SKM-1 treated with dmso at 0.1 percent for 144 hours (cell line): ENCODE measurements around the gene TECTA.

Experiments
- DNase-seq: peaks from one replicate; lab custom pipeline; 2025; ENCODE audit not compliant: unreplicated experiment; lab: John Stamatoyannopoulos, UW

Gene TECTA

DNA sequence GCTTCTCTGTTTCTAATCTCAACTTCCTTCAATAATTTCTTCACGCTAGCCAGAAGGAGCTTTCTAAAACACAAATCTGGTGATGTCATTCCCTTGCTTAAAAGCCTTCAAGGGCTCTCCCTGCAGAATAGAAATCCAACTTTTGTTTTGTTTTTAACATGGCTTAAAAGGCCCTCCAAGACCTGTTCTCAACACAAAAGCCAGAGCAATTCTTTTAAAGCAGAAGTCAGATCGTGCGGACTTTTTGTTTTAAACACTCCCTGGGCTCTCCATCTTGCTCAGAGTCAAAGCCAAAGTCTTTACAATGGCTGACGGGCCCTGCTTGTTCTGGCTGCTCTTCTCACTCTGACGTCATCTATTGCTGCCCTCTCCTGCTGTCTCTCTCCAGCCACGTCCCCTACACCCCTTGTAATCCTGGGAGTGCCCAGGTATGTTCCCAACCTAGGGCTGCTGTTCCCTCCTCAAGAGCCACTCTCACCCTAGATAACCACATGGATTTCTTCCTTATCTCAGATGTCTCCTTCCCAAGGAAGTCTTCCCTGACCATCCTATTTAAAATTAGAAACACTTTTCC lies 22.5 kb downstream of the TECTA start:
- no peak for DNase-seq

DNA sequence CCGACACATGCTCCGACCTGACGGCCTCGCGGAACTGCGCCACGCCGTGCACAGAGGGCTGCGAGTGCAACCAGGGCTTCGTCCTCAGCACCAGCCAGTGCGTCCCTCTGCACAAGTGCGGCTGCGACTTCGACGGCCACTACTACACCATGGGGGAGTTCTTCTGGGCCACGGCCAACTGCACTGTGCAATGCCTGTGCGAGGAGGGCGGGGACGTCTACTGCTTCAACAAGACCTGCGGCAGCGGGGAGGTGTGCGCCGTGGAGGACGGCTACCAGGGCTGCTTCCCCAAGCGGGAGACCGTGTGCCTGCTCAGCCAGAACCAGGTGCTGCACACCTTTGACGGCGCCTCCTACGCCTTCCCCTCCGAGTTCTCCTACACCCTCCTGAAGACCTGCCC lies 26.8 kb downstream of the TECTA start:
- DNase-seq: no peak

DNA sequence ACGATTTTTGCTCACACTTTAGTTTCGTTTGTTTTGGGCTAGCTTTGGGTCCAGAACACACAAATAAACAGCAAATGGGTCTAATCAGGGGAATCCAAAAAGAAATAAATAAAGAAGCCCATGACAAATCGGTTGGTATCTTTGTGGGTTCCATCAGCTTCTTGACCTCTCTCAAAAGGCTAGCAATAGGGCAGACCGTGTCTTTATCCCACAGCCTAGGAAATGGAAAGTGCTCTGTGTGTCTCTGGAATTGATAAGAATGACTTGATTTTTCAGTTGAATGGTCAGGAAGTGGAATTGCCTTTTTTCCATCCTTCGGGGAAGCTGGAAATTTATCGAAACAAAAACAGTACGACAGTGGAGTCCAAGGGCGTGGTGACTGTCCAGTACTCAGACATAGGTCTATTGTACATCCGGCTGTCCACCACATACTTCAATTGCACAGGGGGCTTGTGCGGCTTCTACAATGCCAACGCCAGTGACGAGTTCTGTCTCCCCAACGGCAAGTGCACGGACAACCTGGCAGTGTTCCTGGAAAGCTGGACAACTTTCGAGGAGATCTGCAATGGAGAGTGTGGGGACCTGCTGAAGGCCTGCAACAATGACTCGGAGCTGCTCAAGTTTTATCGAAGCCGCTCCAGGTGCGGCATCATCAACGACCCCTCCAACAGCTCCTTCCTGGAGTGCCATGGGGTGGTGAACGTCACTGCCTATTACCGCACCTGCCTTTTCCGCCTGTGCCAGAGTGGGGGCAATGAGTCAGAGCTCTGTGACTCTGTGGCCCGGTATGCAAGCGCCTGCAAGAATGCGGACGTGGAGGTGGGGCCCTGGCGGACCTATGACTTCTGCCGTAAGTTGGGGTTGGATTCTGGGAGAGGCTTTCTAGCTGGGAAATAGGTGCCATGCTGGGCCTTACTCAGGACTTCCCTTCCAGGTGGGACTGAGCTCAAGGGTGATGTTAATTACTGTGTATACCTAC lies 28.6 kb downstream of the TECTA start:
- DNase-seq: no peak

DNA sequence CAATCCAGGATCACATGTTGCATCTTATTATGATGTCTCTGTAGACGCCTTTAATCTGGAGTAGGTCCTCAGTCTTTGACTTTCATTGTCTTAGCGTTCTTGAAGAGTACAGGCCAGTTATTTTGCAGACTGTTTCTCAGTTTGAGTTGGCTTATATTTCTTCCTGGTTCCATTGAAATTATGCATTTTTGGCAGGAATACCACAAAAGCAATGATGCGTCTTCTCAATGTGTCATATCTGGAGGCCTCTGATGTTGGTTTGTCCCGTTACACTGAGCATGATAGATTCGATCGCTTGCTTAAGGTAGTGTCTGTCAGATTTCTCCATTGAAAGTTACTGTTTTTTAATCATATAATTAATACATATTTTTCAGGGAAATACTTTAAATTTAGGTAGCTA lies 30.6 kb downstream of the TECTA start:
- no peak for DNase-seq

DNA sequence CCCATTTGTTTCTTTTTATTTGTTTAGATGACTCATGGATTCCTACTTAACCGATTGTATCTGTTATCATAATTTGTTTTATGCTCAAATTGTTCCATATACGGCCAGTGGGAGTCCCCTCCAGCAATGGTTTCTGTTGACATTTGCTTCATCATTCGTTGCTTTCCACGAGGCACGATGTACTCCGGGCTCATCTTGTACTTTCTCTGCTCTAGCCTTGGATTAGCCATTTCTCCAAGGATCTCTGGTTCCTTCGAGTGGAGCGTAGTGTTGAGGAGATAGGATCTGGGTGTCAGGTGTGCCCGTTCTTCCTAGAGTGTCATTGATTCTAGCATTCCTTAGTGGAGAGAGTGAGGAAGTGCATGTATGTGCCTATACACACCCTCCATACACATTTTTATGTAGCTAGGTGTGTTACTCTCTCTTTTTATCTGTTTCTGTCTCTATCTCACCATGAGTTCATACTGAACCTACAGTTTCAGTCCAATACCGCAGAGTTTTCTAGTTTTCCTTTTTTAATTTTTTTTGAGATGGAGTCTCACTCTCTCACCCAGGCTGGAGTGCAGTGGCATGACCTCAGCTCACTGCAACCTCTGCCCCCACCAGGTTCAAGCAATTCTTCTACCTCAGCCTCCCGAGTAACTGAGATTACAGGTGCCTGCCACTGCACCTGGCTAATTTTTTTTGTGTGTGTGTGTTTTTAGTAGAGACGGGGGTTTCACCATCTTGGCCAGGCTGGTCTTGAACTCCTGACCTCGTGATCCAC lies 31.4 kb downstream of the TECTA start:
- no peak for DNase-seq

DNA sequence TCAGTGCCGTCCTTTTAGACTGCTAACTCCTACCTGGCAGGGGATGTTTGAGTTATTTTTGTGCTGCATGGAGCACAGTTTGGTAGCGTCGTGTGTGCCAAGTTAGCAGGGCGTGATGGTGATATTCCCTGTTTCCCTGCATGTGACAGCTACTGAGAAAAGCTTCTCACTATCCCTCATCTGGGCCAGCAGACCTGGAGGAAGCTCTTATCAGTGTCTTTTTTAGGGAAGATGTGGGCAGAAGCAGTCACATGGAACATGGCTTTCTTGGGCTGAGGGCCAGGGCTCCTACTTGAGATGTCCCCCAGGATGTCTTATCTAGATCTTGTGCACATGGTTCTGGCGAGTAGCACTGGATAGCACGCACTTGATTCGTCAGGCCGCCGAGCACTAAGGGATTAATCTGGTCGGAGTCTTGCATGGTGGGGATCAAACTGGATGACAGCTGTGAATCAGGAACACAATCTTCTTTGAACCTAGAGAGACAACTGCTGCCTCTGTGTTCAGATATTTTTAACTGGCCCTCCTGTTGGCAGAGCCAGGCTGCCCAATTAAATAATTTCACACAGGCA lies 33.8 kb downstream of the TECTA start:
- DNase-seq: no peak

DNA sequence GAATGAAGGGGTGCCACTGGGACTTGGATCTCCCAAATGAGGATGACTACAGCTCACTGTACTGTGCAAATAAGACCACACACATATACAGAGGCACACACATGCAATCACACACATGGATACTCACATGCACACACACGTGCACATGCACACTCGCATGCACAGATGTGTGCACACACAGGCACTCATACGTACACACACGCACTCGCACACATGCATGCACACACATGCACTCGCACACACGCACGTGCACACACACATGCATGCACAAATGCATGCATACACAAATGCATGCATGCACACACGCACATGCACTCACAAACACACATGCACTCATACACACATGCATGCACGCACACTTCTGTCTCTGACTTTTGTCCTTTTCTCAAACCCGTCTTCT lies 36.0 kb downstream of the TECTA start:
- DNase-seq: no peak

DNA sequence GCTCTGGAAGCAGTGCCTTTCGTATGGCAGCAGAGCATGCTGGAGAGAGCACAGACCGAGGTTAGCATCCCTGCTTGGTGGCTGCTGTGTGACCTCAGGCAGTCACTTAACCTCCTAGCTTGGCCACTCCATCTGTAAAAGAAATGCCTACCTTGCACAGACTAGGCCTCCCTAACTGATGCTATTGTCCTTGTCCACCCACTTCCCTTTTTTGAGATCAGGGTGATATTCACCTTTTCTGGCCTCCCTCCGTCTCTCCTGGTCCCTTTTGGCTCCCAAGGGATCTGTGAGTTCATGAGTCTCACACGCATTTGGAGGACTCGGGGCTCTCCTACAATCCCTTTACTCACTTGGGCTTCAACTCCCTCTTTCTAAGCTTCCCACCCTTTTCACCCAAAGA lies 37.2 kb downstream of the TECTA start:
- DNase-seq: no peak

DNA sequence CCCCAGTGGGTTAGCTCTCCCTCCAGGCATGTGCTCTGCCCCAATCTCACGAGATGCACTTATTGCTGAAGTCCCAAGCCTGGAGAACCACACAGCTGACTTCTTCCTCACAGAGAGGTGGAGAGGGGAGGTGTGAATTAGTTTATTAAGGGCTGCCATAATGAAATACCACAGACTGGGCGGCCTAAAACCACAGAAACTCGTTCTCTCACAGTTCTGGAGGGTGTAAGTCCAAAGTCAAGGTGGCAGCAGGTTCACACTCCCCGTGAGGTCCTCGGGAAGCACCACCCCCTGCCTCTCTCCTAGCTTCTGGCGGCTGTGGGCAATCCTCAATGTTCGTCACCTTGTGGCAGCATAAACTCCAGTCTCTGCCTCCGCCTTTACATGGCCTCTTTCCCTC lies 39.3 kb downstream of the TECTA start:
- no peak for DNase-seq

DNA sequence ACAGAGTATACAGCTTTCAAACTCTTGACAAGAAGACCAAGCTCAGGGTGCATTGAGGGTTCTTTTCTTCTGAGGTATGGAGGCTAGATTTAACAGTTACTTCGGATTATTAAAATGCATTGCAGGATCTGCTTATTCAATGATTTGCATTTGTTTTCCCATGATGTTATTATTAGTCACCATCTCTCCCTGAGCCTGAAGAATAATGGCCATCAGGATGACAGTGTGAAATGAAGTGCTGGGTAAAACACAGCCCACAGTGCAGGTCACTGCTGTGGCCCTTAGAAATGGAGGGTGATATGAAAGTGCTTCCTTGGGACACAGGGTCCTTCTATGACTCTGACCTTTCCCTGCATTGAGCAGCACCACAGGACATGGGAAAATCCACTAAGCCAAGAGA lies 40.0 kb downstream of the TECTA start:
- no peak for DNase-seq

DNA sequence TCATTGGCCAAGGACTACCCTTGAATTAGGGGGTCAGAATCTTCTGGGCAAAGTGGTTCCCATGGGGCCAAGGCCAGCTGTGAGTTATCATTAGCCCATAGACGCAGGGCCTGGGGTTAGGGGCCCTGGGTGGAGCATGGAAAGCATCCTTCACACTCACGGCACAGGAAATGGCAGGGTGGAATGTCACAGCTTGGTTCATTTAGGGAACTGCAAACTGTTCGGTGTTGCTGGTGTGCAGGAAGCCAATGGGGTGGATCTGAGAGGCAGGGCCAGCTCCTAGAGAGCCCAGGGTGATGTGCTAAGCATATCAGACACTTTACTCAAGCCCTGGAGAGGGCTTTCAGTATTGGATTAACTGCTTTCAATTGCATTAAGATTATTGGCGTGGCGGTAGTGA lies 42.9 kb downstream of the TECTA start:
- DNase-seq: no peak

DNA sequence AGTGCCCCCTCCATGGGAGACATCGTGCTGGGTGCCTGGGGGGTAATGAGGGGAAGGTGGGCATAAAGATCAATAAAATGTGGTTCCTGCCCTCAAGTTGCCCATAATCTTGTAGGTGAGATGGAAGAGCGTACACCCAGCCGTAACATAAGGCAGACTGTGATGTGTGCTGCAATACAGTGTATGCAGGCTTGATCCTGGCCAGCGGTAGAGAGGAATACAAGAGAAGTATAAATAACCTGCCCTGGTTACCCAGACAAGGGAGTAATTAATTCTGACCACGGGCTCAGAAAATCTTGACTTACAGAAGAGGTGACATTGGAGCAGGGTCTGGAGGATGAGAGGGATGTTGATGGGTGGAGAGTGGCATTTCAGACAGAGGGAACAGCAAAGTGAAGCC lies 43.7 kb downstream of the TECTA start:
- no peak for DNase-seq

DNA sequence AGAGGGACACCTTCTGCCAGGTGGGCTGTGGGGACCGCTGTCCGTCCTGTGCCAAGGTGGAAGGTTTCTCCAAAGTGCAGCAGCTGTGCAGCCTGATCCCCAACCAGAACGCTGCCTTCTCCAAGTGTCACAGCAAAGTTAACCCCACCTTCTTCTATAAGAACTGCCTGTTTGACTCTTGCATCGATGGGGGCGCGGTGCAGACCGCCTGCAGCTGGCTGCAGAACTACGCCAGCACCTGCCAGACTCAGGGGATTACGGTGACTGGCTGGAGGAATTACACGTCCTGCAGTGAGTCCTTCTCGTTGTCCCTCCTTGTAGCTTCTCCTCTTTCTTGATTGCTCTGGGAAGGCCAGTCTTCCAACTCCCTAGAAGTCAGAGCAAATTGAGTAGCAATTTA lies 44.8 kb downstream of the TECTA start:
- no peak for DNase-seq

DNA sequence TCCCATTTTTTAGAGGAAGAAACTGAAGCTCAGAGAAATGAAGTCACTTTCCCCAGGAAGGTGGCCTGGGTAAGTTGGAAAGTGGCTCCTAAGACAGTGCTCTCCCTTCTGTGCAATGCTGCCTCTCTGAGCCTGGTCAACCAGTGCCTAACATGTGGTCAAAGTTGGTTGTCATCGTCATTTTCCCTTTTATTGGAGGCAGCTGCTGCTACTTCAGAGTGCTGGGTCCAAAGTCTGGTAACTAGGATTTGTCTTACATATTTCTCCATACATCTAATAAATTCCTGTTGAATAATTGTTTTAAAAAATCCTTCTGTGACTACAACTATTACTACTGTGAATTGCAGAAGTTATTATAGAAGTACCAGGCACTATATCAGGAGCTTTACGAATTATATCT lies 48.1 kb downstream of the TECTA start:
- no peak for DNase-seq

DNA sequence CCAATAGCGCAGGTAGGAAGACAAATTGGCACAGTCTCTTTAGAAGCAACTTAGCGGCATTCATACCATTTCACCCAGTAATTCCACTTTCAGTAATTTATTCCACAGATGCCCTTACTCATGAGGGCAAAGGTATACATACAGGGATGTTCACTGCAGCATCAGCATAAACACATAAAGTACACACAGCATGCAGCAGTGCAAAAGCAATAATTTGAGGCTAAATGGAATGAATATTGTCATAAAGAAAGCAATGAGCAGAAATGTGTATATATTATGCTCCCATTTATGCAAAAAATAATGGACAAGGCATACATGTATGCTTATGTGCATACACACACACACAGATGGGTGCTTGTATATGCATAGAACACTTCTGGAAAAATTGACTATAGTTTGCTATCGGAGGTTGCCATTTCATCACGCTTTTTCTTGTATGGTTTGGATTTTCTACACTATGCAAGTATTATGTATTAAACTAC lies 50.2 kb downstream of the TECTA start:
- no peak for DNase-seq

DNA sequence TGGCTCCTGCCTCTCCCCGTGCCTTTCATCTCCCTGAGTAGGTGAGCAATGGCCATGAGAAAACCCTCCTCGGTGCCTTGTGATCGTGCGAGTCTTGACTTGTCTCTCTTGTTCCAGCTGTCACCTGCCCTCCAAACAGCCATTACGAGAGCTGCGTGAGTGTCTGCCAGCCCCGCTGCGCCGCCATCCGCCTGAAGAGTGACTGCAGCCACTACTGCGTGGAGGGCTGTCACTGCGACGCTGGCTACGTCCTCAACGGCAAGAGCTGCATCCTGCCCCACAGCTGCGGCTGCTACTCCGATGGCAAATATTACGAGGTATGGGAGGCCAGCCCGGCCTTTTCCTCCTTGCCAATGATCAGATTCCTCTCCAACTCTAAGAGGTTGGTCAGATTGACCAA lies 51.7 kb downstream of the TECTA start:
- DNase-seq: no peak

DNA sequence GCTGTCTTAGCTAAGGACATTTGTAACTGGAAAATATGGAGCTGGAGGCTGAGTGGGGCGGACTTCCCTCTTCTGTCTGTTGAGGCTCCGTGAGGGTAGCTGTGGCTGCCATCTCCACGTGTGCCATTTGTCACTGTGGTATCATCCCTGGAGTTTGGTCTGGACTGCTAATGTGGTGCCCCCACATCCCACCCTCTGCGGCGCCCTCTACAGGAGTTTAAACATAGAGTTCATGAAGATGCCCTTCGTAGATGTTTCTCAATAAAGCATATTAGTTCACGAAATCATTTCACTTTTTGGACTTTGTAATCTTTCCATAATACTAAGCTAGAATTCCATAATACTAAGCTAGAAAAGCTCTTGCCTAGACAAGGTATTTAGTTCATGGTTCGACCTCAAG lies 52.4 kb downstream of the TECTA start:
- DNase-seq: no peak

DNA sequence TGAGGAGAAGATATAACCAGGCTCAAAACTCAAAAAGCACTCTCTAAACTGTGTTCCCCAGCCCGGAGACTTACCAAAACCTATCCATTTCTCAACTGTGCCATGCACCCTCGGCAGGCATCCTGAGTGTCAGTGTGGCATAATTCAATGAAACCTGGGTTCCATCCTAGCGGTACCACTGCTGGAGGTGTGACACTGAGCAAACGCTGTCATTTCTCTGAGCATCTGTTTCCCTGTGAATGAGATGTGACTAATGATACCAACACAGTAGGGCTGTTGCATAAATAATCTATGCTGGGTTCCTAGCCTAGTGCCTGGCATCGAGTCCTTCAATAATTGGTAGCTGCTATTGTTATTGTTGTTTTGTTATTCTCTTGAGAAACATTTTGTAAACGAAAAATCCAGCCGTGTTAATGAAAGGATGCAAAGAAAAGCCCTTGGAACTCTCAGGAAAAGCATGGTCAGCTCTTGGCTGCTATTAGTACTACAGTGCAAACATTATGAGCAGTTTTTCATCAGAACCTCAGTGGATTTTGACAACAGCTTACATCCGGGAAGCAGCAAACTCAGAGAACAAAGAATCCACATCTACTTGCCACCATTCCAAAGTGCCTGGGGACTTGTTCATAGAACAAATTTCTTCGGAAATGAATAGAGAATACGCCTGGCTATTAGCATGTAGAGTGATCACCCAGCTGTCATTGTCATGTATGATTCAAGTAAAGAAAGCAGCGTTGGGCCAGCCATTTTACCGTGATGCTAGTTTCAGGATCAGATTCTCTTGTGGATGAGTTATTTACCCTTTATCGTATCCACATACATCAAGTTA lies 53.7 kb downstream of the TECTA start:
- DNase-seq: no peak

DNA sequence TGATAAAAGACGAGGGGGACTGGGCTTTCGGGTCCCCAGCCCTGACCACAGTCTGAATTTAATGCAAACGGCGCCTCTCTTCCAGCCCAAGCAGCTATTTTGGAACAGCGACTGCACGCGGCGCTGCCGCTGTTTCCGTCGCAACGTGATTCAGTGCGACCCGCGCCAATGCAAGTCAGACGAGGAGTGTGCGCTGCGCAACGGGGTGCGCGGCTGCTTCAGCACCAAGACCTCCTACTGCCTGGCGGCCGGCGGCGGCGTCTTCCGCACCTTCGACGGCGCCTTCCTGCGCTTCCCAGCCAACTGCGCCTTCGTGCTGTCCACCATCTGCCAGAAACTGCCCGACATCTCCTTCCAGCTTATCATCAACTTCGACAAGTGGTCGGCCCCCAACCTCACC lies 56.7 kb downstream of the TECTA start:
- DNase-seq: no peak

DNA sequence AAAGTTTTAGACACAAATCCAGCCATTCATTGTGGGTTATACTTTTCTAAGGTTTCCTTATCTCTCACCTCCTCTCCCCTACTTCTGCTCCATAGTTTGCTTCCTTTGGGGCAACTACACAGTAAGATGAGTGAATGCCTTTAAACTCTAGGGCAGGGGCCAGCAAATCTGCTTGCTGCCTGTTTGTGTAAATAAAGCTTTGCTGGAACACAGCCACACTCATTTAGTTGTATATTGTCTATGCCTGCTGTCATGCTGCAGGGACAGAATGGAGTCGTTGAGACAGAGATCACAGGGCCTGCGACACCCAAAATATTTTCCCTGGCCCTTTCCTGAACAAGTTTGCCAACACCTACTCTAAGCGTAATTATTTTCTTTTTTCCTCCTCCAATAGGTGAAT lies 58.7 kb downstream of the TECTA start:
- no peak for DNase-seq
